SK-N-SH (cell line): Measurements from ENCODE around the gene ZNF532. TPM values are rescaled to one million over a fixed set of nuclear protein-coding genes. Genes with fewer than 3 reads are reported as not detected.

Experiments used
- CTCF ChIA-PET: fragments of 300-600, 350-600 bp; formaldehyde crosslinking; extraction: SDS; loops from one replicate; lab custom pipeline; 2021; lab: Yijun Ruan, JAX
- POLR2A ChIA-PET: fragments of 350-600 bp; sonication (Branson Sonifier 250); formaldehyde crosslinking; extraction: SDS; loops from one replicate; lab custom pipeline; 2020; ENCODE audit warnings: antibody characterized with exemption, inconsistent platforms; lab: Yijun Ruan, JAX
- DNase-seq: peaks from one replicate; pipeline ENCODE4 v3.0.0; 2012
- H2AFZ ChIP-seq: fragments of 200-600 bp; sonication (generic); 2 replicates; pipeline ENCODE4 v1.8.1; 2016; ENCODE audit warnings: antibody characterized with exemption, mild to moderate bottlenecking, low read depth
- H3F3A ChIP-seq: fragments of 200-600 bp; sonication (generic); replicated peaks from 2 replicates; pipeline ENCODE3; 2016; ENCODE audit warnings: antibody characterized with exemption, mild to moderate bottlenecking; ENCODE audit not compliant: insufficient read depth
- H3K27ac ChIP-seq, 2 experiments: fragments of 200-500 bp in 1 of 2; fragments of 200-600 bp in 1 of 2; sonication (Bioruptor generic) in 1 of 2; sonication (generic), shearing (Covaris generic) in 1 of 2; 2 replicates each; pipeline versions ENCODE4 v1.5.1 to v1.6.1; 2014 to 2016; ENCODE audit warnings: low read depth in 2 of 2, inconsistent platforms in 1 of 2, low read length in 1 of 2, mild to moderate bottlenecking in 1 of 2, mixed read lengths in 1 of 2
- H3K27me3 ChIP-seq: fragments of 200-600 bp; sonication (generic), shearing (Covaris generic); 2 replicates; pipeline ENCODE4 v1.6.1; 2016; ENCODE audit warnings: mixed run types; ENCODE audit not compliant: insufficient read depth
- H3K36me3 ChIP-seq, 2 experiments: fragments of 200-500 bp in 1 of 2; fragments of 200-600 bp in 1 of 2; sonication (Bioruptor generic) in 1 of 2; sonication (generic) in 1 of 2; replicated peaks in 1 of 2; 2 replicates each; pipeline versions ENCODE3 to v1.5.1; 2014 to 2016; ENCODE audit warnings: low read length in 1 of 2, mild to moderate bottlenecking in 1 of 2; ENCODE audit not compliant: insufficient read depth in 2 of 2, control insufficient read depth in 1 of 2
- H3K4me1 ChIP-seq, 2 experiments: fragments of 200-500 bp in 1 of 2; fragments of 200-600 bp in 1 of 2; sonication (Bioruptor generic) in 1 of 2; sonication (generic), shearing (Covaris generic) in 1 of 2; 2 replicates each; pipeline versions ENCODE4 v1.5.1 to v1.6.1; 2014 to 2016; ENCODE audit warnings: low read depth in 1 of 2, low read length in 1 of 2, mixed run types in 1 of 2; ENCODE audit not compliant: insufficient read depth in 2 of 2, control insufficient read depth in 1 of 2
- H3K4me2 ChIP-seq: fragments of 200-600 bp; sonication (generic), shearing (Covaris generic); 2 replicates; pipeline ENCODE4 v1.6.1; 2017; ENCODE audit warnings: mixed run types
- H3K4me3 ChIP-seq, 2 experiments: fragments of 200-500 bp in 1 of 2; fragments of 200-600 bp in 1 of 2; sonication (Bioruptor generic) in 1 of 2; sonication (generic), shearing (Covaris generic) in 1 of 2; 2 replicates each; pipeline versions ENCODE4 v1.5.1 to v1.8.1; 2014 to 2016; ENCODE audit warnings: low read depth in 2 of 2, inconsistent platforms in 1 of 2, low read length in 1 of 2, mild to moderate bottlenecking in 1 of 2, mixed read lengths in 1 of 2, moderate library complexity in 1 of 2
- H3K79me2 ChIP-seq: fragments of 200-600 bp; sonication (generic); 2 replicates; pipeline ENCODE4 v1.8.1; 2017; ENCODE audit warnings: mild to moderate bottlenecking; ENCODE audit not compliant: insufficient read depth
- H3K9ac ChIP-seq: fragments of 200-600 bp; sonication (generic); 2 replicates; pipeline ENCODE4 v1.6.1; 2017; ENCODE audit warnings: mixed run types
- H3K9me2 ChIP-seq: fragments of 200-600 bp; sonication (generic); 2 replicates; pipeline ENCODE4 v1.6.1; 2017; ENCODE audit warnings: mixed run types
- H3K9me3 ChIP-seq: fragments of 200-600 bp; sonication (generic); 2 replicates; pipeline ENCODE4 v1.6.1; 2017; ENCODE audit warnings: mixed run types, mild to moderate bottlenecking, moderate library complexity
- H4K20me1 ChIP-seq: fragments of 200-600 bp; sonication (generic); 2 replicates; pipeline ENCODE4 v1.6.1; 2017; ENCODE audit warnings: mild to moderate bottlenecking, mixed run types; ENCODE audit not compliant: insufficient read depth
- CTCF ChIP-seq: fragments of 200-600 bp; sonication (generic); IDR thresholded peaks from 2 replicates; pipeline ENCODE4 v1.6.1; 2017; ENCODE audit warnings: antibody characterized with exemption, mild to moderate bottlenecking, moderate library complexity
- EP300 ChIP-seq, 2 experiments: IDR thresholded peaks; 2 replicates each; pipeline versions ENCODE4 v1.4.0 to v1.6.1; 2012; ENCODE audit warnings: borderline replicate concordance in 1 of 2, low read depth in 1 of 2, low read length in 1 of 2
- FOXJ3 ChIP-seq: sonication (generic); formaldehyde crosslinking; IDR thresholded peaks from 2 replicates; pipeline ENCODE4 v1.5.1; 2020; ENCODE audit warnings: mild to moderate bottlenecking, missing genetic modification reagents
- GATA2 ChIP-seq: sonication (generic); formaldehyde crosslinking; IDR thresholded peaks from 2 replicates; pipeline ENCODE4 v1.5.0; 2020; ENCODE audit warnings: mild to moderate bottlenecking, missing genetic modification reagents
- MEF2A ChIP-seq: IDR thresholded peaks from 2 replicates; pipeline ENCODE4 v1.4.0; 2012; ENCODE audit warnings: low read depth, borderline replicate concordance
- PBX3 ChIP-seq: IDR thresholded peaks from 2 replicates; pipeline ENCODE4; 2012
- TAF1 ChIP-seq: IDR thresholded peaks from 2 replicates; pipeline ENCODE4 v1.6.1; 2012; ENCODE audit warnings: low read depth, mild to moderate bottlenecking, low read length, moderate library complexity, borderline replicate concordance
- TCF12 ChIP-seq: IDR thresholded peaks from 2 replicates; pipeline ENCODE4 v1.4.0; 2012
- TEAD4 ChIP-seq: IDR thresholded peaks from 2 replicates; pipeline ENCODE4 v1.4.0; 2012; ENCODE audit warnings: mild to moderate bottlenecking, borderline replicate concordance; ENCODE audit not compliant: insufficient read depth
- WGBS: methylation state at CpG from one replicate; pipeline ENCODE4 v1.1.6; 2017; ENCODE audit warnings: low lambda C conversion rate; 5-methylcytosine and 5-hydroxymethylcytosine counted together
- polyA plus RNA-seq, 3 experiments: library from polyadenylated mRNA; depleted of rRNA; stranded (reverse); fragments of >200 nt; gene quantifications; 2 replicates each; pipeline ENCODE4 v1.2.3, GENCODE V29; 2012

Gene ZNF532
- polyA plus RNA-seq, 1 of the 3 experiments (the other 2 are of a cell fraction), result 34.7 TPM

- no peak for DNase-seq
- ChIA-PET POLR2A (no interaction called here), CTCF (no interaction called here)
- Histone ChIP-seq H3K4me3 (no peak overlapping the region), H3K79me2 (no peaks in the 10 kb centered on the region), H3K4me2 (no peak overlapping the region), H4K20me1 (no peaks in the 10 kb centered on the region), H3K27me3 (no peaks in the 10 kb centered on the region), H2AFZ (no peak overlapping the region), H3K4me1 (peaks cover 8 to 18% of the 10 kb centered on the region in 2 experiments), H3K36me3 (no peaks in the 10 kb centered on the region), H3K9ac (no peak overlapping the region), H3K9me2 (no peaks in the 10 kb centered on the region), H3F3A (peaks cover 4% of the 10 kb centered on the region), H3K9me3 (no peaks in the 10 kb centered on the region), H3K27ac (no peak overlapping the region)
- no peak for TF ChIP-seq TAF1
- 95% methylated on average over 6 of the region's 6 CpGs for WGBS
Observed at GRCh38 chr18:59026364-59026763, 161.7 kb downstream of the ZNF532 start.

- no peaks in the 10 kb centered on the region for H3K9me2 ChIP-seq
- no peaks in the 10 kb centered on the region for H4K20me1 ChIP-seq
- no peaks in the 10 kb centered on the region for H3K27me3 ChIP-seq
- WGBS, result 90% methylated on average over 12 of the region's 12 CpGs
- no peak overlapping the region for H3K27ac ChIP-seq
- peaks cover 8 to 12% of the 10 kb centered on the region in 2 experiments for H3K4me1 ChIP-seq
- H3K4me2 ChIP-seq, result no peak overlapping the region
- CTCF ChIA-PET, result no interaction called here
- H3K36me3 ChIP-seq, result no peaks in the 10 kb centered on the region
- peaks cover 4% of the 10 kb centered on the region for H3F3A ChIP-seq
- TF ChIP-seq CTCF (no peak), FOXJ3 (no peak), EP300 (IDR thresholded peaks at IDR 0.05; ENCODE audit: borderline replicate concordance in 1 of 2, low read depth in 1 of 2, low read length in 1 of 2) (no peak), MEF2A (no peak)
- TF ChIP-seq, all 33 proteins: peak for 0
- Histone ChIP-seq H3K4me3 (no peak overlapping the region), H3K79me2 (no peaks in the 10 kb centered on the region), H3K9ac (no peak overlapping the region), H2AFZ (no peak overlapping the region), H3K9me3 (no peaks in the 10 kb centered on the region)
- DNase-seq, result no peak
- POLR2A ChIA-PET, result no interaction called here
Observed at GRCh38 chr18:59026831-59027410, 162.2 kb downstream of the ZNF532 start.

GRCh38 chr18:59029663-59030429, 165.2 kb downstream of the ZNF532 start:
- no peaks in the 10 kb centered on the region for H3K9me3 ChIP-seq
- CTCF ChIA-PET, result interaction anchor here (1.4 to 1.9 kb wide), 2 partner anchors 27 to 40 kb away, joined by 3 to 5 read pairs; no protein-coding TSS in a partner anchor
- H3K27ac ChIP-seq, result no peak overlapping the region

More at GRCh38 chr18:59029663-59030429, 165.2 kb downstream of the ZNF532 start:
- H3K36me3 ChIP-seq, result no peaks in the 10 kb centered on the region
- H3K27me3 ChIP-seq, result no peaks in the 10 kb centered on the region
- no peak for DNase-seq
- no peak overlapping the region for H2AFZ ChIP-seq
- POLR2A ChIA-PET, result interaction anchor here (0.8 kb wide), 1 partner anchor 19 kb away, joined by 3 read pairs; no protein-coding TSS in a partner anchor
- no peaks in the 10 kb centered on the region for H3F3A ChIP-seq
- H3K9me2 ChIP-seq, result no peaks in the 10 kb centered on the region
- no peak overlapping the region for H3K9ac ChIP-seq
- H3K4me3 ChIP-seq, result no peak overlapping the region
- H4K20me1 ChIP-seq, result no peaks in the 10 kb centered on the region
- H3K79me2 ChIP-seq, result no peaks in the 10 kb centered on the region
- H3K4me1 ChIP-seq, result no peaks in the 10 kb centered on the region
- no peak for TF ChIP-seq TCF12
- TF ChIP-seq TEAD4, result no peak
- TF ChIP-seq GATA2 (CRISPR knock-in tag), result no peak
- no peak for TF ChIP-seq FOXJ3
- no peak for TF ChIP-seq PBX3
- TF ChIP-seq, all 33 proteins: peak for 0
- 89% methylated on average over 23 of the region's 23 CpGs for WGBS
- H3K4me2 ChIP-seq, result no peak overlapping the region
